ENCODE results near the gene CLASRP.

DNA sequence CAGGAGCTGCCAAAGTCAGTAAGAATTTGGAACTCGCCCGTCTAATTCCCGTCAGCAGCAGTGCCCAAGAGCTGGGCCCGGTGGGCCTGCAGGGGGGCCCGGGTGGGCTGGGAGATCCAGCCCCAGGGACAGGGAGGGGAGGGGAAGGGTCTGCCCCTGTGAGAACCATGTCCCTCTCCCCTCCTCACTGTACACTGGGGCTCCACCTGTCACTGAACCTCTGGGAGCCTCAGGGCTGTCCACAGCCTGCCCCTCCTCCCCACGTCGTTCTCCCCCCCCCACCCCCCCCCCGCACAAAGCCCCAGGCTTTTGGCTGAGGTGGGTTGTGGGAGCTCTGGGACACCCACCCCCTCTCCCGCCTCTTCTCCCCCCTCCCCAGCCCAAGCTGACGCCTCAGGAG lies 29.2 kb downstream of the CLASRP start:
- no peak for TF ChIP-seq EZH2 (IDR thresholded peaks at IDR 0.05; ENCODE audit: low read length)
- TF ChIP-seq CTCF (optimal IDR thresholded peaks at IDR 0.05 in 1 of 3, IDR thresholded peaks at IDR 0.05 in 1 of 3, conservative IDR thresholded peaks at IDR 0.05 in 1 of 3; ENCODE audit: extremely low read depth in 1 of 3, insufficient read depth in 2 of 3, low read length in 3 of 3), result no peak
